Left lung (tissue), 10 donors: ENCODE results near the gene ANXA9. TPM values are rescaled to one million over a fixed set of nuclear protein-coding genes. Genes with fewer than 3 reads are reported as not detected.
A peak's percentile ranks its signal among the peaks of the same experiment; 100 is the strongest.

ENCODE experiments used
- ATAC-seq: fragments of 200-7000 bp; cut with Tn5 transposase; one replicate; pipeline ENCODE4 v1.9.1; 2020; ENCODE audit warnings: moderate library complexity
- DNase-seq, 4 donors: peaks; one replicate each; pipeline ENCODE4 v3.0.0-alpha.2; 2013 to 2020
- H3K27ac ChIP-seq, 2 donors: fragments of 200-600 bp; sonication (generic) in 1 of 2; one replicate each; pipeline versions ENCODE4 v1.5.0 to v1.8.0; 2020 to 2021
- H3K27me3 ChIP-seq, 2 donors: fragments of 200-600 bp; sonication (generic) in 1 of 2; one replicate each; pipeline versions ENCODE4 v1.5.0 to v1.8.0; 2020 to 2021
- H3K36me3 ChIP-seq, 2 donors: fragments of 200-600 bp; sonication (generic) in 1 of 2; one replicate each; pipeline versions ENCODE4 v1.5.0 to v1.8.0; 2020 to 2021
- H3K4me1 ChIP-seq, 2 donors: fragments of 200-600 bp; one replicate each; pipeline ENCODE4 v1.8.0; 2021
- H3K4me3 ChIP-seq, 2 donors: fragments of 200-600 bp; sonication (generic) in 1 of 2; one replicate each; pipeline versions ENCODE4 v1.5.0 to v1.8.0; 2020 to 2021; ENCODE audit warnings: mild to moderate bottlenecking in 1 of 2
- H3K9me3 ChIP-seq, 2 donors: fragments of 200-600 bp; sonication (generic) in 1 of 2; one replicate each; pipeline versions ENCODE4 v1.5.0 to v1.8.0; 2020 to 2021
- intact Hi-C, 2 donors: fragments of 100-400 bp; cut with DNase I; formaldehyde crosslinking; loops; one replicate each; pipeline versions ENCODE4 v1.11.2 to v1.14.2; 2022
- polyA plus RNA-seq, 6 donors: library from polyadenylated mRNA; unstranded; fragments of 120-200 nt; gene quantifications; one replicate each; pipeline ENCODE4 v1.2.1, GENCODE V29; 2013; ENCODE audit not compliant: insufficient read length in 6 of 6
- total RNA-seq, 2 donors: library from RNA; stranded (reverse); fragmentation: NEBNext Ultra II Directional; extraction: Animal tissue kit (Norgen Biotek cat#: 25700); gene quantifications; one replicate each; pipeline ENCODE4 v1.2.1, GENCODE V29; 2021
- TF ChIP-seq, protein P1 (sequence below), 2 donors: fragments of 200-600 bp; sonication (generic) in 1 of 2; IDR thresholded peaks; one replicate each; pipeline versions ENCODE4 v1.5.0 to v1.8.0; 2021; ENCODE audit warnings: antibody characterized with exemption in 2 of 2
- donor health status: DM: no; HTN: yes; CAD: no.
- donor health status: DM: no; HTN: no; CAD: no.

ANXA9 gene
- total and polyA plus RNA-seq, 8 donors = 1.1 to 11.1 (median 10.1) TPM

- no peaks in the 10 kb centered on the region for H3K27me3 ChIP-seq
- no peaks in the 10 kb centered on the region for H3K9me3 ChIP-seq
- intact Hi-C loops = no loop called here
- H3K36me3 ChIP-seq = peaks cover 0 to 18% of the 10 kb centered on the region in 2 donors
- peaks cover 0 to 13% of the 10 kb centered on the region in 2 donors for H3K4me1 ChIP-seq
- no peak overlapping the region for H3K4me3 ChIP-seq
- H3K27ac ChIP-seq = no peak overlapping the region
- TF ChIP-seq, protein P1, sequence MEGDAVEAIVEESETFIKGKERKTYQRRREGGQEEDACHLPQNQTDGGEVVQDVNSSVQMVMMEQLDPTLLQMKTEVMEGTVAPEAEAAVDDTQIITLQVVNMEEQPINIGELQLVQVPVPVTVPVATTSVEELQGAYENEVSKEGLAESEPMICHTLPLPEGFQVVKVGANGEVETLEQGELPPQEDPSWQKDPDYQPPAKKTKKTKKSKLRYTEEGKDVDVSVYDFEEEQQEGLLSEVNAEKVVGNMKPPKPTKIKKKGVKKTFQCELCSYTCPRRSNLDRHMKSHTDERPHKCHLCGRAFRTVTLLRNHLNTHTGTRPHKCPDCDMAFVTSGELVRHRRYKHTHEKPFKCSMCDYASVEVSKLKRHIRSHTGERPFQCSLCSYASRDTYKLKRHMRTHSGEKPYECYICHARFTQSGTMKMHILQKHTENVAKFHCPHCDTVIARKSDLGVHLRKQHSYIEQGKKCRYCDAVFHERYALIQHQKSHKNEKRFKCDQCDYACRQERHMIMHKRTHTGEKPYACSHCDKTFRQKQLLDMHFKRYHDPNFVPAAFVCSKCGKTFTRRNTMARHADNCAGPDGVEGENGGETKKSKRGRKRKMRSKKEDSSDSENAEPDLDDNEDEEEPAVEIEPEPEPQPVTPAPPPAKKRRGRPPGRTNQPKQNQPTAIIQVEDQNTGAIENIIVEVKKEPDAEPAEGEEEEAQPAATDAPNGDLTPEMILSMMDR (IDR thresholded peaks at IDR 0.05) = no peak
- DNase-seq (no peak), ATAC-seq (no peak)
Observed at GRCh38 chr1:150992626-150993025, 10.5 kb downstream of the ANXA9 start.

- Histone ChIP-seq H3K9me3 (no peaks in the 10 kb centered on the region), H3K27me3 (no peaks in the 10 kb centered on the region), H3K27ac (no peak overlapping the region), H3K4me1 (peaks cover 0 to 17% of the 10 kb centered on the region in 2 donors), H3K36me3 (peaks cover 0 to 34% of the 10 kb centered on the region in 2 donors), H3K4me3 (no peak overlapping the region)
- TF ChIP-seq, protein P1 (IDR thresholded peaks at IDR 0.05) = no peak
- intact Hi-C loops = no loop called here
- ATAC-seq (no peak), DNase-seq (no peak)
Observed at GRCh38 chr1:150994248-150994647, 12.2 kb downstream of the ANXA9 start.

DNA sequence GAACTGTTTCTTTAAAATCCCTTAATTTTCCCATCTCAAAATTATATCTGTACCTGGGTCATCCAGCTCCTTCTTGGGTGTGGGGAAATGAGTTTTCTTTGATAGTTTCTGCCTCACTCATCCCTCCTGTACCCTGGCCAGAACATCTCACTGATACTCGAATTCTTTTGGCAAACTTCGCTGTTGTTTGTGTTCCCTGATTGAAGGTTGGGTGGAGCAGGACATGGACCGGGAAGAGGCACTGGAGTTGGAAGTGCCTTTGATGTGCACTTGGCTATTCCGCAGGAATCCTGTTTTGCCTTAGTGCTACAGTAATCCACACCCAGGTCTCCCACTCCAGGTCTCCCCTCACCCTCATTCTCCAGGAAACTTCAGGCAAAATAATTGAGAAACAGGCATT, 13.4 kb downstream of the ANXA9 start:
- ATAC-seq (no peak), DNase-seq (no peak)
- H3K27me3 ChIP-seq = no peaks in the 10 kb centered on the region
- TF ChIP-seq, protein P1 (IDR thresholded peaks at IDR 0.05) = no peak
- intact Hi-C loops = no loop called here
- H3K4me3 ChIP-seq = no peak overlapping the region
- H3K27ac ChIP-seq = peak overlapping the region in 1 of 2 donors; percentile 13
- H3K4me1 ChIP-seq = peaks cover 0 to 26% of the 10 kb centered on the region in 2 donors
- H3K9me3 ChIP-seq = no peaks in the 10 kb centered on the region
- peaks cover 0 to 40% of the 10 kb centered on the region in 2 donors for H3K36me3 ChIP-seq

GRCh38 chr1:150995896-150996295, 13.8 kb downstream of the ANXA9 start:
- Histone ChIP-seq H3K9me3 (no peaks in the 10 kb centered on the region), H3K4me3 (no peak overlapping the region), H3K27ac (no peak overlapping the region), H3K4me1 (peaks cover 0 to 30% of the 10 kb centered on the region in 2 donors), H3K36me3 (peaks cover 0 to 40% of the 10 kb centered on the region in 2 donors), H3K27me3 (no peaks in the 10 kb centered on the region)
- TF ChIP-seq, protein P1 (IDR thresholded peaks at IDR 0.05) = peak; percentile 80 to 95
- intact Hi-C loops = no loop called here
- ATAC-seq (peak; percentile 79), DNase-seq (no peak)

DNA sequence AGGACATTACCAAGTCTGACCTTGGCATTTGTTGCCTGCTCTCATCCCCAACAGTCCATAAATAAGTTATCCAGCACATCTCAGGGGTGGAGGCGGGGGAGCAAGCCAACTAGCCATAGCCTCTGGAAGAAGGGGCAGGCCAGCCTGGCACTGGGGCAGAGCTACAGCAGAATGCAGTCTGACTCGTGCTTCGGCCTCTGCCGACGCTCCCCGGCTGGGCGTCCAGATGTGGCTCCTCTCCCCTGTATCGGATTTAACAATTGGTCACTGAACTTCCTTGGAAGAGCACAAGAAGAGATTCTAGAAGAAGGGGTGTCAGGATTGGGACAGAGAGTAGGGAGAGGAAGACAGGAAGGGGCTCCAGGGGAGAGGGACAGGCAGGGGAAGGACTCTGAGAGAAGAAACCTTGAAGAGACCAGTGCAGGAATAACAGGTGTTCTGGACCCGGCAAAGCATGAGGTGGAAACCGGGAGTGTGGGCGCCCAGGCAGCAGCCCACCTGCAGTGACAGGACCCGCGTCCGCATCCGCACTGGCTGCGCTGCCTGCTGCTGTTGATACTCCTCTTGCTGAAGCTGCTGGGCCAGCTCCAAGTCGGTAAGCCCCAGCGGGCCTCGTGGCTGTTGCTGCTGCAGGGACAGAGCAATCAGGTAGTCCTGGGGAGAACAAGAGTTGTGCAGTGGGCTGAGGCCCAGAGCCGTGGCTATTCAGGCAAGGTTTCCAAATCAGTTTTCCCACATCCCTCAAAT, 15.2 kb downstream of the ANXA9 start:
- TF ChIP-seq, protein P1 (IDR thresholded peaks at IDR 0.05) = no peak
- Histone ChIP-seq H3K27me3 (no peaks in the 10 kb centered on the region), H3K9me3 (no peaks in the 10 kb centered on the region), H3K4me3 (no peak overlapping the region), H3K4me1 (peaks cover 0 to 44% of the 10 kb centered on the region in 2 donors), H3K36me3 (peaks cover 0 to 40% of the 10 kb centered on the region in 2 donors), H3K27ac (no peak overlapping the region)
- DNase-seq = peak in 1 of 4 donors; percentile 80
- ATAC-seq = no peak
- intact Hi-C loops = no loop called here
